Measurements from ENCODE around the gene IGFBPL1.

Gene IGFBPL1

GRCh38 chr9:38418366-38418765, 5.9 kb downstream of the IGFBPL1 start:
- no peak for TF ChIP-seq CTCF (IDR thresholded peaks at IDR 0.05; ENCODE audit: insufficient read depth, missing control alignments)
- FAIRE-seq (no peak), DNase-seq (ENCODE audit: insufficient read length, low spot score) (no peak)

- peak; percentile 53 for TF ChIP-seq CTCF (IDR thresholded peaks at IDR 0.05; ENCODE audit: insufficient read depth, missing control alignments)
- no peak for DNase-seq (ENCODE audit: insufficient read length, low spot score)
- FAIRE-seq = no peak
Observed at GRCh38 chr9:38417003-38417945, 7.0 kb downstream of the IGFBPL1 start.

- DNase-seq (ENCODE audit: insufficient read length, low spot score) (no peak), FAIRE-seq (no peak)
- TF ChIP-seq CTCF (IDR thresholded peaks at IDR 0.05; ENCODE audit: insufficient read depth, missing control alignments) = no peak
Observed at GRCh38 chr9:38416461-38416860, 7.8 kb downstream of the IGFBPL1 start.

- FAIRE-seq (no peak), DNase-seq (ENCODE audit: insufficient read length, low spot score) (no peak)
- no peak for TF ChIP-seq CTCF (IDR thresholded peaks at IDR 0.05; ENCODE audit: insufficient read depth, missing control alignments)
Observed at GRCh38 chr9:38415856-38416255, 8.4 kb downstream of the IGFBPL1 start.

GRCh38 chr9:38414040-38414723, 10.1 kb downstream of the IGFBPL1 start:
- no peak for FAIRE-seq
- TF ChIP-seq CTCF (IDR thresholded peaks at IDR 0.05; ENCODE audit: insufficient read depth, missing control alignments) = no peak
- DNase-seq (ENCODE audit: insufficient read length, low spot score) = no peak

- no peak for DNase-seq (ENCODE audit: insufficient read length, low spot score)
- FAIRE-seq = no peak
- no peak for TF ChIP-seq CTCF (IDR thresholded peaks at IDR 0.05; ENCODE audit: insufficient read depth, missing control alignments)
Observed at GRCh38 chr9:38413283-38413682, 11.0 kb downstream of the IGFBPL1 start.

- DNase-seq (ENCODE audit: insufficient read length, low spot score) (peak; percentile 47), FAIRE-seq (peak; percentile 86)
- TF ChIP-seq CTCF (IDR thresholded peaks at IDR 0.05; ENCODE audit: insufficient read depth, missing control alignments) = no peak
Observed at GRCh38 chr9:38412751-38413150, 11.5 kb downstream of the IGFBPL1 start.
